ENCODE measurements around the gene SVIL.
"Not testable (repeated sequence)": the region's sequence is repeated elsewhere in the genome, so short reads cannot be mapped to it uniquely, and the experiment has no call there.

SVIL gene

GRCh38 chr10:29443745-29444523 is 190.8 kb downstream of the SVIL start:
- H3K4me3 ChIP-seq (ENCODE audit: low read length): no peak overlapping the region
- TF ChIP-seq, protein P1, sequence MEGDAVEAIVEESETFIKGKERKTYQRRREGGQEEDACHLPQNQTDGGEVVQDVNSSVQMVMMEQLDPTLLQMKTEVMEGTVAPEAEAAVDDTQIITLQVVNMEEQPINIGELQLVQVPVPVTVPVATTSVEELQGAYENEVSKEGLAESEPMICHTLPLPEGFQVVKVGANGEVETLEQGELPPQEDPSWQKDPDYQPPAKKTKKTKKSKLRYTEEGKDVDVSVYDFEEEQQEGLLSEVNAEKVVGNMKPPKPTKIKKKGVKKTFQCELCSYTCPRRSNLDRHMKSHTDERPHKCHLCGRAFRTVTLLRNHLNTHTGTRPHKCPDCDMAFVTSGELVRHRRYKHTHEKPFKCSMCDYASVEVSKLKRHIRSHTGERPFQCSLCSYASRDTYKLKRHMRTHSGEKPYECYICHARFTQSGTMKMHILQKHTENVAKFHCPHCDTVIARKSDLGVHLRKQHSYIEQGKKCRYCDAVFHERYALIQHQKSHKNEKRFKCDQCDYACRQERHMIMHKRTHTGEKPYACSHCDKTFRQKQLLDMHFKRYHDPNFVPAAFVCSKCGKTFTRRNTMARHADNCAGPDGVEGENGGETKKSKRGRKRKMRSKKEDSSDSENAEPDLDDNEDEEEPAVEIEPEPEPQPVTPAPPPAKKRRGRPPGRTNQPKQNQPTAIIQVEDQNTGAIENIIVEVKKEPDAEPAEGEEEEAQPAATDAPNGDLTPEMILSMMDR (conservative IDR thresholded peaks at IDR 0.05; ENCODE audit: low read length): no peak
- DNase-seq (ENCODE audit: low read depth): no peak

DNA sequence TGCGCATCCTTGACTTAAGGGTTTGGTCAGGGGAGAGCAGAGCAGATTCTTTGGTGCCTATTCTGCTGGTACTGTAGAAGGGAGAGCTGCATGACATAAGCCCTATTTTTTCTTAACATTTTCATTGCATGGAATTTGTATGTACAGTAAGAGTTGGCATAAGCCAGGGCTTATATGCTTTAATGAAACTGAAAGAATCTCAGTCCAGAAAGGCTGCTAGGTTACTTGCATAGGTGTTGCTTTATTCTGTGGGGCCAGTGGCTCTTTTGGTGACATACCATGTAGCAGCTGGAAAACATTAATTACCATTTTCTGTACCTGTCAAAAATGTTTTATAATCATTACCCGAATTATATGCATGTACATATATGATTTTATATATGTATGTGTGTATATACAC is 193.8 kb downstream of the SVIL start:
- no peak overlapping the region for H3K4me3 ChIP-seq (ENCODE audit: low read length)
- TF ChIP-seq, protein P1 (conservative IDR thresholded peaks at IDR 0.05; ENCODE audit: low read length): no peak
- DNase-seq (ENCODE audit: low read depth): no peak

- H3K4me3 ChIP-seq (ENCODE audit: low read length); DNase-seq (ENCODE audit: low read depth): not testable (repeated sequence)
Measured at GRCh38 chr10:29439005-29439404, 195.8 kb downstream of the SVIL start.

DNA sequence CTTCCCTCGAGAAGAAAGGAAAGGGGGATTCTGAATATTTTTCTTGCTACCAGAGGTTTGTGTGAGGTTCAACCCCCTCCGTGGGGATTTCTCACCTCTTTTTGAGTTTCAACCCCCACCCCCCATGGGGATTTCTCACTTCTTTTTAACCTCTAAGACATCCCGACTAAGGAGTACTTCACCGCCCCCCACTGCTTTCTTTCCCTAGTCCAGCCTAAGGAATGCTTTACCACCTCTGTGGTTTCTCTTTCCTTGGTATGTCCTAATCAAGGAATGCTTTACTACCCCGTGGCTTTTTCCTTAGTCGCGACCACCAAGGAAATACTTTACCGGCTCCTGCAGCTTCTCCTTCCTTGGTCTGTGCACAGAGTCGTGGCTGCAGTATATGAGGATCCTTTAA is 196.5 kb downstream of the SVIL start:
- no peak overlapping the region for H3K4me3 ChIP-seq (ENCODE audit: low read length)
- DNase-seq (ENCODE audit: low read depth): no peak
- TF ChIP-seq, protein P1 (conservative IDR thresholded peaks at IDR 0.05; ENCODE audit: low read length): no peak

- TF ChIP-seq, protein P1 (conservative IDR thresholded peaks at IDR 0.05; ENCODE audit: low read length): no peak
- no peak overlapping the region for H3K4me3 ChIP-seq (ENCODE audit: low read length)
- no peak for DNase-seq (ENCODE audit: low read depth)
Measured at GRCh38 chr10:29437871-29438270, 196.9 kb downstream of the SVIL start.

- peak; percentile 54 for DNase-seq (ENCODE audit: low read depth)
- no peak overlapping the region for H3K4me3 ChIP-seq (ENCODE audit: low read length)
- TF ChIP-seq, protein P1 (conservative IDR thresholded peaks at IDR 0.05; ENCODE audit: low read length): no peak
Measured at GRCh38 chr10:29435809-29436501, 198.8 kb downstream of the SVIL start.

DNA sequence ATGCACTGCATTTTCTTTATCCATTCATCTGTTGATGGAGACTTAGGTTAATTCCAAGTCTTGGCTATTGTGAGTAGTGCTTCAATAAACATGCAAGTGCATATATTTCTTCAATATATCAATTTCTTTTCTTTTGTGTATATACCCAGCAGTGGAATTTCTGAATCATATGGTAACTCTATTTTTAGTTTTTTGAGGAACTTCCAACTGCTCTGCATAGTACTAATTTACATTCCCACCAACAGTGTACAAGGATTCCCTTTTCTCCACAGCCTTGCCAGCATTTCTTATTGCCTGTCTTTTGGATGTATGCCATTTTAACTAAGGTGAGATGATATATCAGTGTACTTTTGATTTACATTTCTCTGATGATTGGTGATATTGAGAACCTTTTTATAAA is 200.7 kb downstream of the SVIL start:
- TF ChIP-seq, protein P1 (conservative IDR thresholded peaks at IDR 0.05; ENCODE audit: low read length): no peak
- H3K4me3 ChIP-seq (ENCODE audit: low read length): no peak overlapping the region
- DNase-seq (ENCODE audit: low read depth): no peak

All from AG10803 (cell line).